HepG2 (cell line): ENCODE data around the gene ARHGEF39. TPM values are rescaled to one million over a fixed set of nuclear protein-coding genes. Genes with fewer than 3 reads are reported as not detected.

Source experiments
- AHR ChIP-seq: IDR thresholded peaks from 2 replicates; pipeline ENCODE4 v1.6.1; 2018; ENCODE audit warnings: missing genetic modification reagents, missing compliant biosample characterization
- BORCS8-MEF2B ChIP-seq: sonication (generic); formaldehyde crosslinking; IDR thresholded peaks from 2 replicates; pipeline ENCODE4 v1.8.0; 2022; ENCODE audit warnings: mild to moderate bottlenecking, missing genetic modification reagents
- JUNB ChIP-seq: sonication (generic); formaldehyde crosslinking; IDR thresholded peaks from 2 replicates; pipeline ENCODE4 v1.8.0; 2022; ENCODE audit warnings: missing genetic modification reagents, mild to moderate bottlenecking, borderline replicate concordance
- MBNL3 ChIP-seq: fragments of 250-450 bp; sonication (Bioruptor Pico); conservative IDR thresholded peaks from 2 replicates; pipeline ENCODE4 v1.8.0; 2022; ENCODE audit warnings: mild to moderate bottlenecking, inconsistent platforms
- MEIS2 ChIP-seq: sonication (generic); formaldehyde crosslinking; IDR thresholded peaks from 2 replicates; pipeline ENCODE4 v1.9.0; 2021; ENCODE audit warnings: mild to moderate bottlenecking, missing genetic modification reagents
- MTF2 ChIP-seq: sonication (generic); formaldehyde crosslinking; IDR thresholded peaks from 2 replicates; pipeline ENCODE4 v1.5.0; 2020; ENCODE audit warnings: missing genetic modification reagents, borderline replicate concordance
- NCOA2 ChIP-seq: sonication (generic); formaldehyde crosslinking; IDR thresholded peaks from 2 replicates; pipeline ENCODE4 v1.8.0; 2022; ENCODE audit warnings: inconsistent platforms
- NR2F2 ChIP-seq: IDR thresholded peaks from 2 replicates; pipeline ENCODE4 v1.6.1; 2012; ENCODE audit warnings: low read depth, inconsistent platforms, borderline replicate concordance
- REXO4 ChIP-seq: sonication (generic); formaldehyde crosslinking; IDR thresholded peaks from 2 replicates; pipeline ENCODE4 v1.8.0; 2022; ENCODE audit warnings: missing genetic modification reagents, mild to moderate bottlenecking, borderline replicate concordance
- SAP130 ChIP-seq: IDR thresholded peaks from 2 replicates; pipeline ENCODE4 v1.6.1; 2016; ENCODE audit warnings: low read depth
- SCMH1 ChIP-seq: sonication (generic); formaldehyde crosslinking; IDR thresholded peaks from 2 replicates; pipeline ENCODE4 v1.9.0; 2021; ENCODE audit warnings: missing genetic modification reagents, mild to moderate bottlenecking, borderline replicate concordance
- ZBTB42 ChIP-seq: sonication (generic); formaldehyde crosslinking; IDR thresholded peaks from 2 replicates; pipeline ENCODE4 v1.5.0; 2020; ENCODE audit warnings: mild to moderate bottlenecking, missing genetic modification reagents
- ZFAT ChIP-seq: sonication (generic); formaldehyde crosslinking; conservative IDR thresholded peaks from 2 replicates; pipeline ENCODE4 v1.8.1; 2023; ENCODE audit warnings: missing genetic modification reagents, inconsistent platforms
- polyA plus RNA-seq, 8 experiments: library from polyadenylated mRNA; depleted of rRNA in 3 of 8; stranded (reverse) in 7 of 8; unstranded in 1 of 8; fragments of >200 nt; fragmentation: Illumina TruSeq in 4 of 8; extraction: Trizol in 4 of 8; gene quantifications; 2 replicates each; pipeline versions ENCODE4 v1.2.1 to v1.2.3, GENCODE V29; 2011 to 2016; ENCODE audit warnings: low read depth in 4 of 8, missing spikeins in 1 of 8, mixed read lengths in 1 of 8; ENCODE audit not compliant: insufficient read depth in 1 of 8
- total RNA-seq, 5 experiments: library from RNA; depleted of rRNA; stranded (reverse); fragments of >200 nt; fragmentation: Illumina TruSeq; extraction: Trizol; gene quantifications; 2 replicates each; pipeline ENCODE4 v1.2.3, GENCODE V29; 2016; ENCODE audit warnings: low read depth in 1 of 5
- TF ChIP-seq, protein P1 (sequence below): sonication (generic); formaldehyde crosslinking; IDR thresholded peaks from 2 replicates; pipeline ENCODE4 v1.4.0; 2020; ENCODE audit warnings: mild to moderate bottlenecking, missing genetic modification reagents, borderline replicate concordance
- TF ChIP-seq, protein P2 (sequence below), 2 experiments: sonication (generic) in 1 of 2; formaldehyde crosslinking in 1 of 2; IDR thresholded peaks; 2 replicates each; pipeline versions ENCODE4 v1.4.0 to v1.6.1; 2016 to 2020; ENCODE audit warnings: borderline replicate concordance in 1 of 2, low read depth in 1 of 2, mild to moderate bottlenecking in 1 of 2, missing genetic modification reagents in 1 of 2
- TF ChIP-seq, protein P3 (sequence below): sonication (generic); formaldehyde crosslinking; IDR thresholded peaks from 2 replicates; pipeline ENCODE4 v1.8.0; 2022; ENCODE audit warnings: mild to moderate bottlenecking, missing genetic modification reagents, moderate library complexity

Gene ARHGEF39
- total and polyA plus RNA-seq, 2 of the 13 experiments (the other 11 are each of a cell fraction or from before 2014, with no cell fraction given): 11.2 to 12.3 TPM

DNA sequence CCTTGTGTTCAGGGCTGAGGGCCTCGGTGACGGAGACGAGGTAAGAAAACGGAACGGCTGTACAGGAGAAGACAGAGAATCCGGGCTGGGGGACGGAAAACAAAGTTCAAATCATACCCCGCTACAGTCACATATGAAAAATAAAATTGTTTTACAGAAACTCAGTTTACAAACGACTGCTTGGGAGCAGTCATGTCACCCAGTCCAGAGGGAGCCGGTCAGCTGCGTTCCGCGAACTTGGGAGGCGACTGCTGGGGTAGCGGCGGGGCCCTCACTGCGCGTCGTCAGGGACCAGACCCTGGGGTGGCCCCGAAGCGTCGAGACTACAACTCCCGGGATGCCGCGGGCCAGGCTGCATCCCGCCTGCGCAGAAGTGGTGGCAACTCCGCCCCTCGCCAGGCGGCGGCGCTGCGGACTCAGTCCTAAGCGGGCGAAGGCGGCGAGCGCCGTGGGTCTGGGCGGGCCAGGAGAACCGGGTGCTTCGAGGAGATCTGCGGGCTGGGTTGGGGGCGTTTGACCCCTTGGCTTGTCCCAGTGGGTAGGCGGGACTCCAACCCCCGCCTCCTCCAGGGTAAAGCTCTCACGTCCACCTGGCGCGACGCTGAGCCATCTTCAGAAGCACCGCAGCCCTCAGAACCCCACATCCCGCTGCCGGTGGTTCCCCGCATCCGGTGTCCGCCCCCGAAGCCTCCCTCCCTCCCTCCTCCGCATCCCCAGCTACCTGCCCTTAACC, 18.3 kb downstream of the ARHGEF39 start (continued):
- TF ChIP-seq, protein P1, sequence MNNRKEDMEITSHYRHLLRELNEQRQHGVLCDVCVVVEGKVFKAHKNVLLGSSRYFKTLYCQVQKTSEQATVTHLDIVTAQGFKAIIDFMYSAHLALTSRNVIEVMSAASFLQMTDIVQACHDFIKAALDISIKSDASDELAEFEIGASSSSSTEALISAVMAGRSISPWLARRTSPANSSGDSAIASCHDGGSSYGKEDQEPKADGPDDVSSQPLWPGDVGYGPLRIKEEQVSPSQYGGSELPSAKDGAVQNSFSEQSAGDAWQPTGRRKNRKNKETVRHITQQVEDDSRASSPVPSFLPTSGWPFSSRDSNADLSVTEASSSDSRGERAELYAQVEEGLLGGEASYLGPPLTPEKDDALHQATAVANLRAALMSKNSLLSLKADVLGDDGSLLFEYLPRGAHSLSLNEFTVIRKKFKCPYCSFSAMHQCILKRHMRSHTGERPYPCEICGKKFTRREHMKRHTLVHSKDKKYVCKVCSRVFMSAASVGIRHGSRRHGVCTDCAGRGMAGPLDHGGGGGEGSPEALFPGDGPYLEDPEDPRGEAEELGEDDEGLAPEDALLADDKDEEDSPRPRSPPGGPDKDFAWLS (CRISPR knock-in tag): no peak
- TF ChIP-seq NR2F2 (no peak), MTF2 (CRISPR knock-in tag) (0 out of 2 replicates have a peak, but pooled peaks have one; percentile 28), REXO4 (no peak), SCMH1 (CRISPR knock-in tag) (no peak), MBNL3 (CRISPR knock-in tag) (no peak), SAP130 (peak; percentile 68; the same call in 1 of the 2 replicates), ZFAT (CRISPR knock-in tag) (no peak), BORCS8-MEF2B (CRISPR knock-in tag) (no peak; the same call in 1 of the 2 replicates), MEIS2 (CRISPR knock-in tag) (peak; percentile 47; the same call in 1 of the 2 replicates), AHR (CRISPR knock-in tag) (0 out of 2 replicates have a peak, but pooled peaks have one; percentile 77), JUNB (CRISPR knock-in tag) (no peak), ZBTB42 (CRISPR knock-in tag) (no peak), NCOA2 (CRISPR knock-in tag) (no peak)
- TF ChIP-seq, protein P2, sequence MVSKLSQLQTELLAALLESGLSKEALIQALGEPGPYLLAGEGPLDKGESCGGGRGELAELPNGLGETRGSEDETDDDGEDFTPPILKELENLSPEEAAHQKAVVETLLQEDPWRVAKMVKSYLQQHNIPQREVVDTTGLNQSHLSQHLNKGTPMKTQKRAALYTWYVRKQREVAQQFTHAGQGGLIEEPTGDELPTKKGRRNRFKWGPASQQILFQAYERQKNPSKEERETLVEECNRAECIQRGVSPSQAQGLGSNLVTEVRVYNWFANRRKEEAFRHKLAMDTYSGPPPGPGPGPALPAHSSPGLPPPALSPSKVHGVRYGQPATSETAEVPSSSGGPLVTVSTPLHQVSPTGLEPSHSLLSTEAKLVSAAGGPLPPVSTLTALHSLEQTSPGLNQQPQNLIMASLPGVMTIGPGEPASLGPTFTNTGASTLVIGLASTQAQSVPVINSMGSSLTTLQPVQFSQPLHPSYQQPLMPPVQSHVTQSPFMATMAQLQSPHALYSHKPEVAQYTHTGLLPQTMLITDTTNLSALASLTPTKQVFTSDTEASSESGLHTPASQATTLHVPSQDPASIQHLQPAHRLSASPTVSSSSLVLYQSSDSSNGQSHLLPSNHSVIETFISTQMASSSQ (IDR thresholded peaks at IDR 0.05; ENCODE audit: low read depth): no peak
- TF ChIP-seq, protein P2 (CRISPR knock-in tag; IDR thresholded peaks at IDR 0.05; ENCODE audit: borderline replicate concordance): no peak; the same call in 1 of the 2 replicates
- TF ChIP-seq, protein P3, sequence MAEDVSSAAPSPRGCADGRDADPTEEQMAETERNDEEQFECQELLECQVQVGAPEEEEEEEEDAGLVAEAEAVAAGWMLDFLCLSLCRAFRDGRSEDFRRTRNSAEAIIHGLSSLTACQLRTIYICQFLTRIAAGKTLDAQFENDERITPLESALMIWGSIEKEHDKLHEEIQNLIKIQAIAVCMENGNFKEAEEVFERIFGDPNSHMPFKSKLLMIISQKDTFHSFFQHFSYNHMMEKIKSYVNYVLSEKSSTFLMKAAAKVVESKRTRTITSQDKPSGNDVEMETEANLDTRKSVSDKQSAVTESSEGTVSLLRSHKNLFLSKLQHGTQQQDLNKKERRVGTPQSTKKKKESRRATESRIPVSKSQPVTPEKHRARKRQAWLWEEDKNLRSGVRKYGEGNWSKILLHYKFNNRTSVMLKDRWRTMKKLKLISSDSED (CRISPR knock-in tag): no peak
